Colonic mucosa (tissue), 4 donors: ENCODE data around the gene GRM7. TPM values are rescaled to one million over a fixed set of nuclear protein-coding genes. Genes with fewer than 3 reads are reported as not detected.

Source experiments
- DNase-seq: peaks from one replicate; pipeline ENCODE4 v3.0.0-alpha.2; 2020
- H3K27ac ChIP-seq: fragments of 200-600 bp; one replicate; pipeline ENCODE4 v1.8.0; 2021
- H3K27me3 ChIP-seq: fragments of 200-600 bp; one replicate; pipeline ENCODE4 v1.8.0; 2021
- H3K36me3 ChIP-seq: fragments of 200-600 bp; one replicate; pipeline ENCODE4 v1.8.0; 2021
- H3K4me1 ChIP-seq: fragments of 200-600 bp; one replicate; pipeline ENCODE4 v1.8.0; 2021; ENCODE audit warnings: mild to moderate bottlenecking
- H3K4me3 ChIP-seq: fragments of 200-600 bp; one replicate; pipeline ENCODE4 v1.8.0; 2021
- H3K9ac ChIP-seq, 2 donors: one replicate each; pipeline ENCODE4 v1.7.0; 2013; ENCODE audit warnings: control low read depth in 2 of 2, low read depth in 2 of 2, low read length in 2 of 2
- H3K9me3 ChIP-seq: fragments of 200-600 bp; one replicate; pipeline ENCODE4 v1.8.0; 2021
- CTCF ChIP-seq: fragments of 200-600 bp; IDR thresholded peaks from one replicate; pipeline ENCODE4 v1.8.0; 2022; ENCODE audit warnings: antibody characterized with exemption, mild to moderate bottlenecking
- intact Hi-C: fragments of 100-400 bp; cut with DNase I; formaldehyde crosslinking; loops from one replicate; pipeline ENCODE4 v1.14.1; 2022
- total RNA-seq, 2 donors: library from RNA; stranded (reverse); fragmentation: NEBNext Ultra II Directional in 1 of 2; extraction: Animal tissue kit (Norgen Biotek cat#: 25700) in 1 of 2; gene quantifications; one replicate each; pipeline ENCODE4 v1.2.1, GENCODE V29; 2021
- donor health status: healthy.
- donor health status: DM: no; HTN: no; CAD: no.
- donor health status: DM: no; HTN: no; CAD: no.

Gene GRM7
- total RNA-seq, 2 donors from 2014 or later = 0.15 to 0.66 TPM

DNA sequence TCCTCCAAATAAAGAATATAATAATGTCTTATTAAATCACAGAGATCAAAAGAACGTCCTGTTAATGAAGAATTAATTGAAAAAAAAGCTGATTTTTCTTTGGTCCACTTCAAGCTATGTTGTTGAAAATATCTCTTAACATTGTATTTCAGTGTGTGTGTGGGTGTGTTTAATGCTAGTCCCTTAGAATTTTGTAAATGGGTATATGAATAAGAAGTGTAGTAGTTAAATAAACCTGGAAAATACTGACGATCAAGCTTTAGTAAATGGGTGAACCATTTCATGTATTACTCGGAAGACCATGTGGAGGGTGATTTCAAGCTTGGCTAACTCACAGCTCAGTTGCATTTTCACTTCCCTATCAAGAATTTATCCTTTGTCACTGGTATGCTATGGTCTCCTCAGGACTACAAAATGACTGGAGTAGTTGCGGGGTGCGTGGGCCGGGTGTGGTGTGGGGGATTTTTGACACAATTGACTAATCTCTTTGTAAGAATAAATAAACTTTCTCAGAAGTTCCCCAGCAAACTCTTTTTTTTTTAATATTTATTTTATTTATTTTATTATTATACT, 586.4 kb downstream of the GRM7 start:
- no peaks in the 10 kb centered on the region for H3K9me3 ChIP-seq
- H3K9ac ChIP-seq = no peak overlapping the region
- intact Hi-C loops = no loop called here
- H3K4me3 ChIP-seq = no peak overlapping the region
- DNase-seq = no peak
- no peaks in the 10 kb centered on the region for H3K27me3 ChIP-seq
- no peaks in the 10 kb centered on the region for H3K36me3 ChIP-seq
- H3K4me1 ChIP-seq = no peaks in the 10 kb centered on the region
- H3K27ac ChIP-seq = no peak overlapping the region
- TF ChIP-seq CTCF = no peak

DNA sequence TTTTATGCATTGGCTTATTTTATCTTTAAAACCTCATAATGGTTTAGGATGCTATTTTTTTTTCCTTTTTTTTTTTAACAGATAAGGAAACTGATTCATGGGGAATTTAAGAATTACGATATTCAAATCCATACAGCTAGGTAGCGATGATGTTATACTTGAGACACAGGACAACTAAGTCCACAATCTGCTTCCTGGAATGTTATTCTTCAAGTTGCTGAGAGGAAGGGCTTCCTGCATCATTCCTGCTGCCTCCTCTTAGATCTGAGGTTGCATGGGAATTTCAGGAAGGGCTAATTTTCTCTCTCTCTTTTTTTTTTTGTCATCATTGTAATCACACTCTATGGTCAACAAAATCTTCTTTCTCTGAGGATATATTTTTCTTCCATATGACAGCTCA, 595.5 kb downstream of the GRM7 start:
- no peak for DNase-seq
- Histone ChIP-seq H3K27ac (no peak overlapping the region), H3K4me1 (no peaks in the 10 kb centered on the region), H3K4me3 (no peak overlapping the region), H3K27me3 (no peaks in the 10 kb centered on the region), H3K9ac (no peak overlapping the region), H3K9me3 (no peaks in the 10 kb centered on the region), H3K36me3 (no peaks in the 10 kb centered on the region)
- TF ChIP-seq CTCF = no peak
- intact Hi-C loops = no loop called here

DNA sequence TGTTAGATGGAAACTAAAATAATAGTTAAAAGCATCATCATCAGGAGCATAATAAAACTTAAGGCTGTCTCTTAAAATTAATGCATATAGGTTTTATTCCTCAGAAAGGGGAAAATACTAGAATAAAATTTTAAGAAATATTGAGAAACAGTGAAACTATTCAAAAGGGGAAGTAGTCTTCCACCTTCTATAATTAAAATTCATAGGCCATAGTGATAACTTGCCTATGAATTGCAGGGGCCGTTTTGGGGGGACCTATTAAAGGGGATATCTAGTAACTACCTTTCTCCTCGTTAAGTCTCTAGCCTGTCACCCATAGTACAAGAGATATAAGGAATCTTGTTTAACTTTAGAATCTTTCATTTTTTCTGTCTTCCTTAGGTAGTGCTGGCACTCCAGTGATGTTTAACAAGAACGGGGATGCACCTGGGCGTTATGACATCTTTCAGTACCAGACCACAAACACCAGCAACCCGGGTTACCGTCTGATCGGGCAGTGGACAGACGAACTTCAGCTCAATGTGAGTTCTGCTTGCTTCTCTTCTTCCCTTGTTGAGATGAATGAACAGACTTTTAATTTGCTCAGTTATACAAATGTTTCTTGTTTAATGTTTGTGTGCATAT, 600.4 kb downstream of the GRM7 start:
- intact Hi-C loops = no loop called here
- no peak overlapping the region for H3K4me3 ChIP-seq
- H3K9ac ChIP-seq = no peak overlapping the region
- H3K27ac ChIP-seq = no peak overlapping the region
- no peaks in the 10 kb centered on the region for H3K36me3 ChIP-seq
- TF ChIP-seq CTCF = no peak
- H3K27me3 ChIP-seq = no peaks in the 10 kb centered on the region
- H3K4me1 ChIP-seq = no peaks in the 10 kb centered on the region
- DNase-seq = no peak
- no peaks in the 10 kb centered on the region for H3K9me3 ChIP-seq

DNA sequence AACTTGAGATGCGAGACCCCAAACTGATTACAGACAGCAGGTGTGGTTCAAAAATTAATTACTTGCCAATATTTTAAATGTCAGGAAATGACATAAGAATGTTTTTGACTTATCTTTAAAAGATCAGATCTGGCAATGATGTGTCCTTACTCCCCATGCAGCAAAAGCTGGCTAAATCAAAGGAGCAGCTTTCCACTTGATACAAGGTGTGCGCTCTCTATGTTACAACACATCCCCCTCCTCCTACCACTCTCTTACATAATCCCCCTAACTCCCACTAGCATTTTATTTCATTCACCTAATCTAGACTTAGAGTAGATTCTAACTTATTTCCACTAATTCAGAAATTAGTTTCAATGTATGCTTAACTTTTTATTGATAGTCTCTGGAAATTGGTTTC, 609.0 kb downstream of the GRM7 start:
- Histone ChIP-seq H3K4me1 (no peaks in the 10 kb centered on the region), H3K36me3 (no peaks in the 10 kb centered on the region), H3K4me3 (no peak overlapping the region), H3K9ac (no peak overlapping the region), H3K9me3 (no peaks in the 10 kb centered on the region), H3K27me3 (no peaks in the 10 kb centered on the region), H3K27ac (no peak overlapping the region)
- intact Hi-C loops = no loop called here
- DNase-seq = no peak
- TF ChIP-seq CTCF = no peak

DNA sequence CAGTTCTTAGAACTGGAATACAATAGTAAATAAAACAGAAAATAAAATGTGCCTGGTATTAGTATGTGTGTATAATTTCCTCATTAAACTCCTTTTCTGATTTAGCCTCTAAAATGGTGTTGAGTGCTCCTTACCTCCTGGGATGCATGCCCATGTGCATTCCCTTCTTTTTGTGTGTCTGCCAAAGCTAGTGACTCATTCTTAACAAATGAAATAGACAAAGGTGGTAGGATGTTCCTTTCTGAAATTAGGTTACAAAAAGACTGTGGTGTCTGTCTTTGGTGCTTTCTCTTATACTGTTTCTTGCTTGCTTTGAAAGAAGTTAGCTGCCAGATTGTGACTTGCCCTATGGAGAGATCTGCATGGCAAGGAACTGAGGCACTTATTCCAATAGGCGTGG, 623.7 kb downstream of the GRM7 start:
- no peaks in the 10 kb centered on the region for H3K36me3 ChIP-seq
- no peak overlapping the region for H3K4me3 ChIP-seq
- H3K9ac ChIP-seq = no peak overlapping the region
- no peaks in the 10 kb centered on the region for H3K27me3 ChIP-seq
- DNase-seq = no peak
- H3K4me1 ChIP-seq = no peaks in the 10 kb centered on the region
- intact Hi-C loops = no loop called here
- H3K9me3 ChIP-seq = no peaks in the 10 kb centered on the region
- H3K27ac ChIP-seq = no peak overlapping the region
- TF ChIP-seq CTCF = no peak
